GM12878 (cell line): ENCODE data around the gene SCNN1B. TPM values are rescaled to one million over a fixed set of nuclear protein-coding genes. Genes with fewer than 3 reads are reported as not detected.

Source experiments
- ATAC-seq: fragments of 200-7000 bp; cut with Tn5 transposase; 3 replicates; pipeline ENCODE4 v1.9.1; 2020; ENCODE audit warnings: mild to moderate bottlenecking, moderate library complexity
- BruUV-seq: library from RNA; stranded (reverse); fragments of 400-500 nt; replicated peaks from 2 replicates; lab custom pipeline; 2021; lab: Mats Ljungman, UMichigan
- CTCF ChIA-PET: fragments of 300-600 bp; sonication (Branson Sonifier 250); formaldehyde crosslinking; extraction: SDS; loops from one replicate; lab custom pipeline; 2021; ENCODE audit warnings: inconsistent platforms; lab: Yijun Ruan, JAX
- POLR2A ChIA-PET: fragments of 350-600 bp; formaldehyde crosslinking; extraction: SDS; loops from one replicate; lab custom pipeline; 2021; ENCODE audit warnings: inconsistent platforms; lab: Charles Lee
- RAD21 ChIA-PET: fragments of 300-600 bp; sonication (Branson Sonifier 250); formaldehyde crosslinking; loops from one replicate; lab custom pipeline; 2023; ENCODE audit warnings: antibody characterized with exemption; ENCODE audit not compliant: unreplicated experiment; lab: Charles Lee
- SMC1A ChIA-PET: fragments of 300-600 bp; sonication (Branson Sonifier 250); formaldehyde crosslinking; loops from one replicate; lab custom pipeline; 2023; ENCODE audit not compliant: unreplicated experiment, uncharacterized antibody; lab: Charles Lee
- DNase-seq: peaks from one replicate; pipeline ENCODE4 v3.0.0-alpha.2; 2011; ENCODE audit warnings: low read depth, low spot score
- FAIRE-seq: peaks from 3 replicates; lab custom pipeline; 2011; peaks lifted over from hg19 to GRCh38; lab: Jason Lieb, UNC
- H2AFZ ChIP-seq: 2 replicates; pipeline ENCODE4 v1.6.0; 2011; ENCODE audit warnings: low read depth, low read length, control low read depth; ENCODE audit not compliant: control insufficient read depth
- H3K27ac ChIP-seq: 2 replicates; pipeline ENCODE4 v1.5.1; 2011; ENCODE audit warnings: control low read depth; ENCODE audit not compliant: control insufficient read depth, insufficient read depth
- H3K27me3 ChIP-seq, 2 experiments: replicated peaks in 1 of 2; 2 replicates each; pipeline versions ENCODE4 v1.6.0 to v1.6.1; 2011; ENCODE audit warnings: low read length in 1 of 2; ENCODE audit not compliant: control insufficient read depth in 2 of 2, insufficient read depth in 2 of 2
- H3K36me3 ChIP-seq, 2 experiments: 2 replicates each; pipeline ENCODE4 v1.5.1; 2011; ENCODE audit warnings: low read length in 1 of 2; ENCODE audit not compliant: control insufficient read depth in 2 of 2, insufficient read depth in 2 of 2
- H3K4me1 ChIP-seq: 2 replicates; pipeline ENCODE4 v1.6.1; 2011; ENCODE audit warnings: mild to moderate bottlenecking, low read length, moderate library complexity, mixed read lengths; ENCODE audit not compliant: control insufficient read depth, insufficient read depth
- H3K4me2 ChIP-seq: 2 replicates; pipeline ENCODE4 v1.6.0; 2011; ENCODE audit warnings: control low read depth; ENCODE audit not compliant: control insufficient read depth, insufficient read depth
- H3K4me3 ChIP-seq: fragments of 200-600 bp; sonication (generic); 2 replicates; pipeline ENCODE4 v1.5.1; 2016
- H3K79me2 ChIP-seq: 2 replicates; pipeline ENCODE4 v1.6.0; 2011; ENCODE audit warnings: low read length; ENCODE audit not compliant: control insufficient read depth, insufficient read depth
- H3K9ac ChIP-seq: 2 replicates; pipeline ENCODE4 v1.8.0; 2011; ENCODE audit warnings: low read length, control low read depth, mixed read lengths; ENCODE audit not compliant: control insufficient read depth, insufficient read depth
- H3K9me3 ChIP-seq: replicated peaks from 3 replicates; pipeline ENCODE4 v1.5.1; 2011; ENCODE audit warnings: mild to moderate bottlenecking, low read length; ENCODE audit not compliant: control insufficient read depth, insufficient read depth
- H4K20me1 ChIP-seq: 2 replicates; pipeline ENCODE4 v1.6.0; 2011; ENCODE audit not compliant: control insufficient read depth, insufficient read depth
- BMI1 ChIP-seq: fragments of 450-650 bp; IDR thresholded peaks from 2 replicates; pipeline ENCODE4 v1.6.1; 2016; ENCODE audit warnings: mild to moderate bottlenecking, moderate library complexity, borderline replicate concordance
- CBFB ChIP-seq: IDR thresholded peaks from 2 replicates; pipeline ENCODE4 v1.6.1; 2016; ENCODE audit warnings: antibody characterized with exemption, low read depth
- HDAC2 ChIP-seq: fragments of 200-600 bp; sonication (generic); IDR thresholded peaks from 2 replicates; pipeline ENCODE4 v1.6.1; 2017
- HDAC6 ChIP-seq: fragments of 200-600 bp; sonication (generic); IDR thresholded peaks from one replicate; pipeline ENCODE4 v1.8.0; 2017; ENCODE audit warnings: antibody characterized with exemption; ENCODE audit not compliant: unreplicated experiment
- IRF3 ChIP-seq: fragments of 450-650 bp; IDR thresholded peaks from 2 replicates; pipeline ENCODE4 v1.6.1; 2014; ENCODE audit warnings: mild to moderate bottlenecking
- PKNOX1 ChIP-seq: fragments of 450-650 bp; IDR thresholded peaks from 2 replicates; pipeline ENCODE4 v1.6.1; 2016; ENCODE audit warnings: mild to moderate bottlenecking
- POU2F2 ChIP-seq: IDR thresholded peaks from 3 replicates; pipeline ENCODE4 v1.6.1; 2011; ENCODE audit warnings: low read depth, mild to moderate bottlenecking, low read length, borderline replicate concordance
- RBBP5 ChIP-seq: fragments of 200-600 bp; sonication (generic); conservative IDR thresholded peaks from 2 replicates; pipeline ENCODE4 v1.6.1; 2016
- RUNX3 ChIP-seq: IDR thresholded peaks from 2 replicates; pipeline ENCODE4 v1.6.1; 2012; ENCODE audit warnings: low read length, inconsistent platforms
- ZNF274 ChIP-seq: IDR thresholded peaks from one replicate; pipeline ENCODE4 v1.8.0; 2011; ENCODE audit not compliant: insufficient read length, insufficient read depth
- WGBS: methylation state at CpG from one replicate; pipeline ENCODE4 v1.1.6; 2016; ENCODE audit warnings: low lambda C conversion rate; ENCODE audit not compliant: insufficient replicate concordance, insufficient coverage; ENCODE audit errors: missing lambda C conversion rate; 5-methylcytosine and 5-hydroxymethylcytosine counted together
- in situ Hi-C: fragments of 300-500 bp; cut with MboI; formaldehyde crosslinking; loops from 9 replicates; pipeline ENCODE4 v1.14.3; 2018; ENCODE audit warnings: mixed read lengths
- intact Hi-C: fragments of 100-400 bp; cut with micrococcal nuclease; formaldehyde crosslinking; loops from one replicate; pipeline ENCODE4 v1.14.2; 2022; ENCODE audit not compliant: unreplicated experiment
- polyA plus RNA-seq, 11 experiments: library from polyadenylated mRNA; depleted of rRNA in 4 of 11; unstranded in 6 of 11; stranded (reverse) in 5 of 11; fragments of >200 nt; fragmentation: Nextera tagmentation in 4 of 11; fragmentation: Illumina TruSeq in 1 of 11; extraction: Ambion mirVana in 4 of 11; extraction: Trizol in 1 of 11; gene quantifications; 1 replicate in 1 of 11; 2 replicates in 10 of 11; pipeline versions ENCODE4 v1.2.1 to v1.2.3, GENCODE V29; 2011 to 2016; ENCODE audit warnings: inconsistent platforms in 2 of 11, missing spikeins in 2 of 11, low read depth in 1 of 11
- total RNA-seq, 4 experiments: library from RNA; depleted of rRNA in 3 of 4; stranded (reverse); fragments of >200 nt in 3 of 4; fragmentation: Illumina TruSeq in 1 of 4; extraction: Trizol in 1 of 4; gene quantifications; 2 replicates each; pipeline versions ENCODE4 v1.2.1 to v1.2.3, GENCODE V29; 2013 to 2021

The SCNN1B gene
- total and polyA plus RNA-seq, 10 of the 15 experiments (the other 5 are each of a cell fraction or from before 2014, with no cell fraction given): 0.28 to 1.5 (median 0.64) TPM

DNA sequence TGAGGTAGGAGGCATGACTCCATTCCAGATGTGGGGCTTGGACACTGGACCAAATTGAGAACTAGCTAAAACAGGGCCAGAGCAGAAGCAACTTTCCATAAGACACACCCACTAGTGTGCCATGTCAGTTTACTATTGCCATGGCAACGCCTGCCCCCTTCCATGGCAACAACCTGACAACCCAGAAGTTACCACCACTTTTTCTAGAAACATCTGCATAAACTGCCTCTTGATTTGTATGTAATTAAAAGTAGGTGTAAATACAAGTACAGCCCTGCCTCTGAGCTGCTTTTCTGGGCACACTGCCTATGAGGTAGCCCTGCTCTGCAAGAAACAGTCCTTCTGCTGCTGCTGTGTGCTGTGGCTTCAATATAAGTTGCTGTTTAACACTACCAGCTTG is 19.5 kb upstream of the SCNN1B start:
- intact Hi-C loops: no loop called here

DNA sequence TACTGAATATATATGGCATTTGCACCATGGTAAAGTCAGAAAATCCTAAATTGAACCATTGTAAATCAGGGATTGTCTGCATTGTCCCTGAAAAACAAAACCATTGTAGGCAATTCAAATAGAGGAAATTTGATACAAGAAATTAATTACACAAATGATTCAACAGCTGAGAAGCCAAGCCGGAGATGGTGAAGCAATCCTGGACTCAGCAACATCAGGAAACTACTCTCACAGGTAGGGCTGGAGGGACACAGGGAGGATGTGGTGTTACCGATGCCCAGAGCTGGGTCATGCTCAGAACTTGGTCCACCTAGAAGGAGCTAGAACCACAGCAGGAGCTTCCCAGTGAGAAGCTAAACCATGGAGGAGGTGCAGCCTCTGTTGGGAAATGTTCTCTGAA is 18.5 kb upstream of the SCNN1B start:
- TF ChIP-seq CBFB (no peak), ZNF274 (no peak), HDAC2 (no peak), POU2F2 (no peak), RBBP5 (no peak), IRF3 (no peak), HDAC6 (no peak)
- ChIA-PET SMC1A (interaction anchor here (0.6 to 1.6 kb wide), 2 partner anchors 67 to 152 kb away, joined by 3 to 4 read pairs; no protein-coding TSS in a partner anchor), POLR2A (no interaction called here), CTCF (interaction anchor here (1.0 to 2.4 kb wide), 3 partner anchors 11 to 152 kb away, joined by 4 to 9 read pairs (median 4); no protein-coding TSS in a partner anchor), RAD21 (no interaction called here)
- no peaks in the 10 kb centered on the region for H4K20me1 ChIP-seq
- no peaks in the 10 kb centered on the region for H3K79me2 ChIP-seq
- intact Hi-C loops (no loop called here), in situ Hi-C loops (no loop called here)
- ATAC-seq: no peak
- FAIRE-seq: no peak
- H3K4me3 ChIP-seq: no peak overlapping the region
- WGBS: 21% methylated on average over 2 of the region's 2 CpGs
- H2AFZ ChIP-seq: no peak overlapping the region
- no peak overlapping the region for H3K4me2 ChIP-seq
- H3K4me1 ChIP-seq: peaks cover 2% of the 10 kb centered on the region
- no peaks in the 10 kb centered on the region for H3K36me3 ChIP-seq
- no peak overlapping the region for H3K27ac ChIP-seq
- H3K27me3 ChIP-seq: no peaks in the 10 kb centered on the region
- no TSS peak for BruUV-seq
- H3K9me3 ChIP-seq: peaks cover 3% of the 10 kb centered on the region; the same call in 2 of the 3 replicates
- DNase-seq: no peak
- no peak overlapping the region for H3K9ac ChIP-seq

More for the DNA sequence above, 19.5 kb upstream of the SCNN1B start:
- no peaks in the 10 kb centered on the region for H3K4me1 ChIP-seq
- H3K4me2 ChIP-seq: no peak overlapping the region
- H2AFZ ChIP-seq: no peak overlapping the region
- TF ChIP-seq RUNX3: no peak
- peak; percentile 78 for TF ChIP-seq PKNOX1
- TF ChIP-seq BMI1: peak; percentile 76
- TF ChIP-seq, all 136 proteins: peak for 2
- no peak overlapping the region for H3K9ac ChIP-seq
- DNase-seq: no peak
- BruUV-seq: no TSS peak
- ChIA-PET POLR2A (no interaction called here), CTCF (interaction anchor here (1.5 to 2.4 kb wide), 2 partner anchors 151 to 153 kb away, joined by 4 to 9 read pairs; no protein-coding TSS in a partner anchor), RAD21 (interaction anchor here (0.8 kb wide), 1 partner anchor 53 kb away, joined by 3 read pairs; no protein-coding TSS in a partner anchor), SMC1A (interaction anchor here (0.9 to 1.7 kb wide), 3 partner anchors 9 to 54 kb away, joined by 3 to 4 read pairs (median 4); no protein-coding TSS in a partner anchor)
- no peaks in the 10 kb centered on the region for H3K9me3 ChIP-seq
- 0% methylated on average over 1 of the region's 1 CpG for WGBS
- no peak overlapping the region for H3K4me3 ChIP-seq
- in situ Hi-C loops: no loop called here
- ATAC-seq: peak; percentile 38
- no peaks in the 10 kb centered on the region for H3K27me3 ChIP-seq
- no peak for FAIRE-seq
- H3K27ac ChIP-seq: no peak overlapping the region
- no peaks in the 10 kb centered on the region for H3K79me2 ChIP-seq
- no peaks in the 10 kb centered on the region for H4K20me1 ChIP-seq
- no peaks in the 10 kb centered on the region for H3K36me3 ChIP-seq
